ENCODE measurements around the gene DSCAM. TPM values are rescaled to one million over a fixed set of nuclear protein-coding genes. Genes with fewer than 3 reads are reported as not detected.
"Not testable (repeated sequence)": the region's sequence is repeated elsewhere in the genome, so short reads cannot be mapped to it uniquely, and the experiment has no call there.

DSCAM gene
- total RNA-seq, 2 experiments from 2014 or later, result not detected

DNA sequence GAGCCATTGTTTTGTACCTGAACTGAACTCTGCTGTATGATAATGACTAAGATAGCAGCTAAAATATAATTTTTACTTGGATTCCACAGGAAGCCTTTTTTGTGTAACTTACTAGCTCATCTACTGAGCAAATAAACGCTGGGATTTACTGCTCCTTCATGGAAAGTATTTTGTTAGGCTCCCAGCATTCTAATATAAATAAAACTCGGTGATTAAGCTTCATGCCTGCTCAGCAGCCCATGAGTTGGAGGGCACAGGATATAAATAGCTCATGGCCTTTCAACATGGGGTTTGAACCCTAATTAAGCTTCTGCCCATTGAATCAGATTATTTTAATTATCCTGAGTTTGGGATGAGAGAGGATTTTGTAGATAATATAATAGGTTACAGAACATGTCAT, 799.7 kb downstream of the DSCAM start:
- CTCF ChIA-PET, result no interaction called here
- no peaks in the 10 kb centered on the region for H3K36me3 Mint-ChIP-seq (ENCODE audit: low read depth)

DNA sequence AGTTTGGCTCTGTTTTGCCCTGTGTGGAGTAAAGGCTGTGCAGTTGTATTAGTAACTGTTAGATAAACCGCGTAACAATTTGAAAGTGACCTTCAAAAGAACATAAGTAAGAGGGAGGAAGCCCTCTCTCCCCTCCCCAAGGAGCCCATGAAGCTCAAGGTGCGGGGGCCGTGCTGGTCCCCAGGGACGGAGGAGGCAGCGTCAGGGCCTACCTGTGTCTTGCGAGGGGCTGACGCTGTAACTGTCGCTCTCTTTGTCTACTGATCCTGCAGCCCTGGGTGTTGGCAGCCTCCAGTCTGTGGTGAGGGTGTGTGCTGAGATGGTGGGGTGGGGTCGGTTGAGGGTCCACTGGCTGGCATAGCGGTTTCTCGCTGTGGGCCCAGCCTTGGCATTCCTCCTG, 803.1 kb downstream of the DSCAM start:
- ATAC-seq (no peak), DNase-seq (no peak)
- TF ChIP-seq, protein P1, sequence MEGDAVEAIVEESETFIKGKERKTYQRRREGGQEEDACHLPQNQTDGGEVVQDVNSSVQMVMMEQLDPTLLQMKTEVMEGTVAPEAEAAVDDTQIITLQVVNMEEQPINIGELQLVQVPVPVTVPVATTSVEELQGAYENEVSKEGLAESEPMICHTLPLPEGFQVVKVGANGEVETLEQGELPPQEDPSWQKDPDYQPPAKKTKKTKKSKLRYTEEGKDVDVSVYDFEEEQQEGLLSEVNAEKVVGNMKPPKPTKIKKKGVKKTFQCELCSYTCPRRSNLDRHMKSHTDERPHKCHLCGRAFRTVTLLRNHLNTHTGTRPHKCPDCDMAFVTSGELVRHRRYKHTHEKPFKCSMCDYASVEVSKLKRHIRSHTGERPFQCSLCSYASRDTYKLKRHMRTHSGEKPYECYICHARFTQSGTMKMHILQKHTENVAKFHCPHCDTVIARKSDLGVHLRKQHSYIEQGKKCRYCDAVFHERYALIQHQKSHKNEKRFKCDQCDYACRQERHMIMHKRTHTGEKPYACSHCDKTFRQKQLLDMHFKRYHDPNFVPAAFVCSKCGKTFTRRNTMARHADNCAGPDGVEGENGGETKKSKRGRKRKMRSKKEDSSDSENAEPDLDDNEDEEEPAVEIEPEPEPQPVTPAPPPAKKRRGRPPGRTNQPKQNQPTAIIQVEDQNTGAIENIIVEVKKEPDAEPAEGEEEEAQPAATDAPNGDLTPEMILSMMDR (IDR thresholded peaks at IDR 0.05), result no peak
- ChIA-PET CTCF (no interaction called here), POLR2A (no interaction called here)
- Mint-ChIP-seq H3K36me3 (ENCODE audit: low read depth) (no peaks in the 10 kb centered on the region), H3K4me1 (ENCODE audit: low read depth) (no peaks in the 10 kb centered on the region), H3K9me3 (no peaks in the 10 kb centered on the region), H3K4me3 (no peak overlapping the region), H3K27me3 (no peaks in the 10 kb centered on the region), H3K27ac (no peak overlapping the region)
- intact Hi-C loops (cut with micrococcal nuclease), result no loop called here

More for the DNA sequence above, 799.7 kb downstream of the DSCAM start:
- Mint-ChIP-seq H3K27ac (no peak overlapping the region), H3K4me3 (no peak overlapping the region), H3K9me3 (no peaks in the 10 kb centered on the region), H3K4me1 (ENCODE audit: low read depth) (no peaks in the 10 kb centered on the region), H3K27me3 (no peaks in the 10 kb centered on the region)
- POLR2A ChIA-PET, result interaction anchor here (0.9 kb wide), 1 partner anchor 12 kb away, joined by 3 read pairs; no protein-coding TSS in a partner anchor
- ATAC-seq (no peak), DNase-seq (no peak)
- TF ChIP-seq, protein P1 (IDR thresholded peaks at IDR 0.05), result no peak
- intact Hi-C loops (cut with micrococcal nuclease), result no loop called here

DNA sequence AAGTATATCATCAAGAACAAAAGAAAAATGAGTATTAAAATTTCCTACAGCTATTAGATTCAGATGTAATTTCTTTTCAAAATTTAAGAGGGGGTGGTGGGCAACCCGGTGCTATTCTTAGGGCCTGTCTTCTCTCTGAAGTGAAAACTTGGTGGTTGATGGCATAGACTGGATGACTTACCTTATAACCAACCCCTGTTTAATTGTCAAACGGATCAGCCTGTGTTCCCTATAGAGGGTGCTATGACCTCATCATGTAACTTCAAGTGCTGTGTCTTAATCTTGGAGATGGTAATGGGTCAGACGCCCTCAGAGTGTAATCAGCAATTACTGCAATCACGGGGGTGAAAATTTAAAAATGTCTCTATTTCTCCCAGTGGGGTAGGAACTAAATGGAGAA, 803.5 kb downstream of the DSCAM start:
- Mint-ChIP-seq H3K4me3 (no peak overlapping the region), H3K9me3 (no peaks in the 10 kb centered on the region), H3K27ac (no peak overlapping the region), H3K4me1 (ENCODE audit: low read depth) (no peaks in the 10 kb centered on the region), H3K27me3 (no peaks in the 10 kb centered on the region), H3K36me3 (ENCODE audit: low read depth) (no peaks in the 10 kb centered on the region)
- POLR2A ChIA-PET, result no interaction called here
- ATAC-seq (no peak), DNase-seq (no peak)
- intact Hi-C loops (cut with micrococcal nuclease), result no loop called here
- CTCF ChIA-PET, result no interaction called here
- TF ChIP-seq, protein P1 (IDR thresholded peaks at IDR 0.05), result no peak

DNA sequence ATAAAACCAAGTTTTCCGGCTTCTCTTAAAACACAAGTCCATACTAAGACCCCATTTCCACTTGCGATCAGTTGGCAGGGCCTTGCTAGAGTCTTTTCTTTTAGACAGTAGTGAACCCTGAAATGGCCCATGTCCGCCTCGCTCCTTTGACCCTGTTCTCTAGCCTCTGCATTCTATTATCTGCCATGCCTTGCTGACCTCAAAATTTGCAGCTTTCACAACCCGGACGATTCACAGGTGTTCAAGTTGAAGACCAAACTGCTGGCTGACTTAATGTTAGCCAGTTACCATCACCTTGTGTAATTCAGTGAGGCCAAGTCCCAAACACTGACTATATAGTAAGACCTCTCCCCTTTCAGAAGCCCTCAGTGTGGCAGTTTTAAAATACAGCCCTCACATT, 805.5 kb downstream of the DSCAM start:
- TF ChIP-seq, protein P1 (IDR thresholded peaks at IDR 0.05), result no peak
- H3K36me3 Mint-ChIP-seq (ENCODE audit: low read depth), result no peaks in the 10 kb centered on the region

DNA sequence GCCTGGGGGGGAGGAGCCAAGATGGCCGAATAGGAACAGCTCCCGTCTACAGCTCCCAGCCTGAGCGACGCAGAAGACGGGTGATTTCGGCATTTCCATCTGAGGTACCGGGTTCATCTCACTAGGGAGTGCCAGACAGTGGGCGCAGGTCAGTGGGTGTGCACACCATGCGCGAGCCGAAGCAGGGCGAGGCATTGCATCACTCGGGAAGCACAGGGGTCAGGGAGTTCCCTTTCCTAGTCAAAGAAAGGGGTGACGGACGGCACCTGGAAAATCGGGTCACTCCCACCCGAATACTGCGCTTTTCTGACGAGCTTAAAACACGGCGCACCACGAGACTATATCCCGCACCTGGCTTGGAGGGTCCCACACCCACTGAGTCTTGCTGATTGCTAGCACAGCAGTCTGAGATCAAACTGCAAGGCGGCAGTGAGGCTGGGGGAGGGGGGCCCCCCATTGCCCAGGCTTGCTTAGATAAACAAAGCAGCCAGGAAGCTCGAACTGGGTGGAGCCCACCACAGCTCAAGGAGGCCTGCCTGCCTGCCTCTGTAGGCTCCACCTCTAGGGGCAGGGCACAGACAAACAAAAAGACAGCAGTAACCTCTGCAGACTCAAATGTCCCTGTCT, 813.7 kb downstream of the DSCAM start:
- intact Hi-C loops (cut with micrococcal nuclease), result not testable (repeated sequence)

More for the DNA sequence above, 805.5 kb downstream of the DSCAM start:
- intact Hi-C loops (cut with micrococcal nuclease), result no loop called here
- Mint-ChIP-seq H3K9me3 (no peaks in the 10 kb centered on the region), H3K4me3 (no peak overlapping the region), H3K4me1 (ENCODE audit: low read depth) (no peaks in the 10 kb centered on the region), H3K27ac (no peak overlapping the region), H3K27me3 (no peaks in the 10 kb centered on the region)
- ChIA-PET CTCF (no interaction called here), POLR2A (no interaction called here)
- DNase-seq (no peak), ATAC-seq (no peak)

More for the DNA sequence above, 813.7 kb downstream of the DSCAM start:
- ATAC-seq; H3K4me1 Mint-ChIP-seq (ENCODE audit: low read depth); H3K36me3 Mint-ChIP-seq (ENCODE audit: low read depth); H3K27ac Mint-ChIP-seq; H3K27me3 Mint-ChIP-seq; H3K9me3 Mint-ChIP-seq; POLR2A ChIA-PET; CTCF ChIA-PET; H3K4me3 Mint-ChIP-seq; DNase-seq: not testable (repeated sequence)

All from activated CD8-positive, alpha-beta T cell treated with anti-CD3 and anti-CD28 coated beads for 36 hours (primary cell).